Neural progenitor cell (in vitro differentiated cells): ENCODE results near the gene SYNGR2. TPM values are rescaled to one million over a fixed set of nuclear protein-coding genes. Genes with fewer than 3 reads are reported as not detected.

Experiments
- DNase-seq: peaks from one replicate; pipeline ENCODE4 v3.0.0-alpha.2; 2016; ENCODE audit warnings: low spot score
- H2AFZ ChIP-seq: fragments of 200-600 bp; sonication (generic); replicated peaks from 2 replicates; pipeline ENCODE4 v1.6.1; 2016; ENCODE audit warnings: antibody characterized with exemption
- H3F3A ChIP-seq: fragments of 200-600 bp; sonication (generic); 2 replicates; pipeline ENCODE4 v1.6.1; 2016; ENCODE audit warnings: antibody characterized with exemption, low read depth
- H3K27ac ChIP-seq: fragments of 200-600 bp; sonication (generic); 2 replicates; pipeline ENCODE4 v1.5.1; 2016; ENCODE audit warnings: mild to moderate bottlenecking
- H3K27me3 ChIP-seq: fragments of 200-600 bp; sonication (generic); 2 replicates; pipeline ENCODE4 v1.6.1; 2016; ENCODE audit warnings: mild to moderate bottlenecking, moderate library complexity
- H3K36me3 ChIP-seq: fragments of 200-600 bp; sonication (generic); 2 replicates; pipeline ENCODE4 v1.5.1; 2016
- H3K4me1 ChIP-seq: fragments of 200-600 bp; sonication (generic); 2 replicates; pipeline ENCODE4 v1.6.1; 2016; ENCODE audit warnings: mixed run types
- H3K4me2 ChIP-seq: fragments of 200-600 bp; sonication (generic); 2 replicates; pipeline ENCODE4 v1.6.1; 2016
- H3K4me3 ChIP-seq: fragments of 200-600 bp; sonication (generic); 2 replicates; pipeline ENCODE4 v1.5.1; 2016
- H3K79me2 ChIP-seq: fragments of 200-600 bp; sonication (generic); 2 replicates; pipeline ENCODE4 v1.6.1; 2016; ENCODE audit warnings: low read depth
- H3K9ac ChIP-seq: fragments of 200-600 bp; sonication (generic); 2 replicates; pipeline ENCODE4 v1.6.1; 2016
- H3K9me3 ChIP-seq: fragments of 200-600 bp; sonication (generic); 2 replicates; pipeline ENCODE4 v1.5.1; 2016; ENCODE audit warnings: low read depth
- H4K20me1 ChIP-seq: fragments of 200-600 bp; sonication (generic); 2 replicates; pipeline ENCODE4 v1.6.1; 2016; ENCODE audit warnings: low read depth
- H3K27ac Mint-ChIP-seq: 3 replicates; pipeline ENCODE4 v1.8.0; 2021; ENCODE audit warnings: mixed read lengths
- H3K27me3 Mint-ChIP-seq: 2 replicates; pipeline ENCODE4 v1.8.0; 2022; ENCODE audit warnings: low read depth, mild to moderate bottlenecking, inconsistent platforms, moderate library complexity, mixed read lengths; ENCODE audit not compliant: insufficient read depth
- H3K36me3 Mint-ChIP-seq: 3 replicates; pipeline ENCODE4 v1.8.0; 2021; ENCODE audit warnings: mixed read lengths
- H3K4me1 Mint-ChIP-seq: 3 replicates; pipeline ENCODE4 v1.8.0; 2021; ENCODE audit warnings: mixed read lengths
- H3K4me3 Mint-ChIP-seq: 3 replicates; pipeline ENCODE4 v1.8.0; 2021; ENCODE audit warnings: mild to moderate bottlenecking, moderate library complexity, mixed read lengths
- H3K9me3 Mint-ChIP-seq: 3 replicates; pipeline ENCODE4 v1.8.0; 2020; ENCODE audit warnings: mixed read lengths
- CTCF ChIP-seq: fragments of 200-600 bp; sonication (generic); IDR thresholded peaks from 2 replicates; pipeline ENCODE4 v1.5.1; 2017; ENCODE audit warnings: antibody characterized with exemption, mild to moderate bottlenecking
- EZH2 ChIP-seq: fragments of 200-600 bp; sonication (generic); IDR thresholded peaks from 2 replicates; pipeline ENCODE4 v1.6.1; 2017; ENCODE audit warnings: antibody characterized with exemption, mild to moderate bottlenecking, moderate library complexity
- EZH2phosphoT487 ChIP-seq: fragments of 200-600 bp; sonication (generic); IDR thresholded peaks from 2 replicates; pipeline ENCODE4 v1.6.1; 2017; ENCODE audit warnings: antibody characterized with exemption
- total RNA-seq: library from RNA; depleted of rRNA; stranded (reverse); fragments of >200 nt; gene quantifications from 2 replicates; pipeline ENCODE4 v1.2.3, GENCODE V29; 2015; ENCODE audit warnings: low replicate concordance

The SYNGR2 gene
- total RNA-seq, 1 donor from 2014 or later = 6.2 TPM

GRCh38 chr17:78142119-78142861 lies 26.1 kb upstream of the SYNGR2 start:
- H3F3A ChIP-seq = peaks cover 24% of the 10 kb centered on the region
- Mint-ChIP-seq H3K9me3 (no peaks in the 10 kb centered on the region), H3K27me3 (peaks cover 7% of the 10 kb centered on the region), H3K36me3 (no peaks in the 10 kb centered on the region), H3K27ac (no peak overlapping the region), H3K4me3 (no peak overlapping the region), H3K4me1 (peaks cover 18% of the 10 kb centered on the region)
- no peaks in the 10 kb centered on the region for H4K20me1 ChIP-seq
- H3K9me3 ChIP-seq = no peaks in the 10 kb centered on the region
- TF ChIP-seq EZH2phosphoT487 = no peak
- TF ChIP-seq CTCF = no peak
- no peak for TF ChIP-seq EZH2
- peaks cover 13% of the 10 kb centered on the region for H3K27me3 ChIP-seq
- no peak overlapping the region for H3K27ac ChIP-seq
- H3K4me1 ChIP-seq = no peaks in the 10 kb centered on the region
- no peak overlapping the region for H3K4me3 ChIP-seq
- DNase-seq = no peak
- no peaks in the 10 kb centered on the region for H3K36me3 ChIP-seq
- H2AFZ ChIP-seq = no peak overlapping the region
- H3K79me2 ChIP-seq = no peaks in the 10 kb centered on the region
- H3K9ac ChIP-seq = no peak overlapping the region
- no peak overlapping the region for H3K4me2 ChIP-seq

- no peak for TF ChIP-seq EZH2phosphoT487
- TF ChIP-seq EZH2 = no peak
- TF ChIP-seq CTCF = no peak
- H3K4me1 ChIP-seq = no peaks in the 10 kb centered on the region
- DNase-seq = no peak
- H3K36me3 Mint-ChIP-seq = no peaks in the 10 kb centered on the region
- no peak overlapping the region for H3K4me2 ChIP-seq
- no peaks in the 10 kb centered on the region for H3K79me2 ChIP-seq
- peak overlapping the region; percentile 76 for H3K27ac Mint-ChIP-seq
- peaks cover 19% of the 10 kb centered on the region for H3F3A ChIP-seq
- H3K27ac ChIP-seq = no peak overlapping the region
- peaks cover 9% of the 10 kb centered on the region for H3K27me3 Mint-ChIP-seq
- H3K36me3 ChIP-seq = no peaks in the 10 kb centered on the region
- H3K27me3 ChIP-seq = peaks cover 13% of the 10 kb centered on the region
- peaks cover 18% of the 10 kb centered on the region for H3K4me1 Mint-ChIP-seq
- H3K4me3 Mint-ChIP-seq = no peak overlapping the region
- no peaks in the 10 kb centered on the region for H3K9me3 ChIP-seq
- H3K9me3 Mint-ChIP-seq = no peaks in the 10 kb centered on the region
- H2AFZ ChIP-seq = no peak overlapping the region
- H3K4me3 ChIP-seq = no peak overlapping the region
- H4K20me1 ChIP-seq = no peaks in the 10 kb centered on the region
- no peak overlapping the region for H3K9ac ChIP-seq
These were observed 24.9 kb upstream of the SYNGR2 start for GRCh38 chr17:78143214-78144146.

GRCh38 chr17:78144147-78144719 lies 24.1 kb upstream of the SYNGR2 start:
- Histone ChIP-seq H4K20me1 (no peaks in the 10 kb centered on the region), H3K79me2 (no peaks in the 10 kb centered on the region), H3K9me3 (no peaks in the 10 kb centered on the region), H2AFZ (no peak overlapping the region), H3K27me3 (peaks cover 13% of the 10 kb centered on the region), H3K27ac (no peak overlapping the region), H3K4me2 (no peak overlapping the region), H3K4me1 (no peaks in the 10 kb centered on the region), H3K9ac (no peak overlapping the region), H3K36me3 (no peaks in the 10 kb centered on the region), H3F3A (peaks cover 14% of the 10 kb centered on the region), H3K4me3 (no peak overlapping the region)
- Mint-ChIP-seq H3K9me3 (no peaks in the 10 kb centered on the region), H3K27ac (peak overlapping the region; percentile 69), H3K36me3 (no peaks in the 10 kb centered on the region), H3K27me3 (peaks cover 9% of the 10 kb centered on the region), H3K4me3 (no peak overlapping the region), H3K4me1 (peaks cover 21% of the 10 kb centered on the region)
- TF ChIP-seq EZH2 = no peak
- TF ChIP-seq EZH2phosphoT487 = no peak
- TF ChIP-seq CTCF = no peak
- DNase-seq = no peak
